GM18511 (cell line): ENCODE data around the gene SFTA2.
"Not testable (repeated sequence)": the region's sequence is repeated elsewhere in the genome, so short reads cannot be mapped to it uniquely, and the experiment has no call there.

Experiments
- ATAC-seq: cut with Tn5 transposase; IDR thresholded peaks from one replicate; pipeline ENCODE4 v1.9.1; 2021; ENCODE audit warnings: mild to moderate bottlenecking, moderate library complexity; ENCODE audit not compliant: unreplicated experiment

Gene SFTA2

GRCh38 chr6:30944051-30944450 lies 12.1 kb upstream of the SFTA2 start:
- no peak for ATAC-seq

GRCh38 chr6:30942338-30943060 lies 10.5 kb upstream of the SFTA2 start:
- no peak for ATAC-seq

GRCh38 chr6:30940361-30940986 lies 8.5 kb upstream of the SFTA2 start, which contains the start of gene MUCL3:
Gene MUCL3, plus strand, starts transcription at chr6:30940973. Its CDS starts 27 bp downstream, at chr6:30941000.
- no peak for ATAC-seq

- ATAC-seq: no peak
Observed at GRCh38 chr6:30939473-30939872, 7.5 kb upstream of the SFTA2 start.

- no peak for ATAC-seq
Observed at GRCh38 chr6:30938730-30939129, 6.8 kb upstream of the SFTA2 start.

- no peak for ATAC-seq
Observed at GRCh38 chr6:30937265-30937664, 5.3 kb upstream of the SFTA2 start.

- no peak for ATAC-seq
Observed at GRCh38 chr6:30935018-30935417, 3.0 kb upstream of the SFTA2 start.

GRCh38 chr6:30932665-30933365 lies 845 bp upstream of the SFTA2 start:
- no peak for ATAC-seq

GRCh38 chr6:30931272-30931671 lies 698 bp downstream of the SFTA2 start:
- no peak for ATAC-seq

- no peak for ATAC-seq
Observed at GRCh38 chr6:30930506-30930905, 1.5 kb downstream of the SFTA2 start.

GRCh38 chr6:30928677-30929076 lies 3.3 kb downstream of the SFTA2 start:
- no peak for ATAC-seq

GRCh38 chr6:30927080-30927479 lies 4.9 kb downstream of the SFTA2 start:
- ATAC-seq: not testable (repeated sequence)

GRCh38 chr6:30926644-30927043 lies 5.3 kb downstream of the SFTA2 start:
- no peak for ATAC-seq

GRCh38 chr6:30924040-30924627 lies 7.8 kb downstream of the SFTA2 start:
- not testable (repeated sequence) for ATAC-seq

GRCh38 chr6:30922447-30922852 lies 9.5 kb downstream of the SFTA2 start:
- ATAC-seq: no peak

- ATAC-seq: no peak
Observed at GRCh38 chr6:30918670-30919069, 13.3 kb downstream of the SFTA2 start.

GRCh38 chr6:30917487-30917886 lies 14.5 kb downstream of the SFTA2 start:
- ATAC-seq: no peak

GRCh38 chr6:30917041-30917440 lies 14.9 kb downstream of the SFTA2 start:
- ATAC-seq: no peak

GRCh38 chr6:30915591-30915946 lies 16.4 kb downstream of the SFTA2 start:
- no peak for ATAC-seq

GRCh38 chr6:30914854-30915590 lies 16.9 kb downstream of the SFTA2 start:
- no peak for ATAC-seq
